B cell (primary cell): Measurements from ENCODE around the gene COPZ1. TPM values are rescaled to one million over a fixed set of nuclear protein-coding genes. Genes with fewer than 3 reads are reported as not detected.

Source experiments
- ATAC-seq: fragments of 200-7000 bp; cut with Tn5 transposase; one replicate; pipeline ENCODE4 v1.10.0; 2021; ENCODE audit warnings: low read depth, mild to moderate bottlenecking, moderate number of reproducible peaks, moderate library complexity
- CTCF ChIA-PET: fragments of 350-600 bp; sonication (Branson Sonifier 250); formaldehyde crosslinking; loops from one replicate; lab custom pipeline; 2021; ENCODE audit warnings: antibody characterized with exemption, inconsistent platforms; lab: Charles Lee
- POLR2A ChIA-PET: fragments of 350-600 bp; sonication (Branson Sonifier 250); formaldehyde crosslinking; loops from one replicate; lab custom pipeline; 2021; ENCODE audit warnings: antibody characterized with exemption; lab: Charles Lee
- DNase-seq: peaks from one replicate; pipeline ENCODE4 v3.0.0; 2013
- H2AFZ ChIP-seq: 2 replicates; pipeline ENCODE4 v1.6.1; 2012; ENCODE audit warnings: mild to moderate bottlenecking, low read depth, low read length; ENCODE audit not compliant: insufficient read depth, poor library complexity, severe bottlenecking
- H3K27ac ChIP-seq, 2 donors: 1 replicate in 1 of 2; 2 replicates in 1 of 2; pipeline ENCODE4 v1.5.1; 2012 to 2013; ENCODE audit warnings: low read length in 2 of 2, mild to moderate bottlenecking in 2 of 2, moderate library complexity in 1 of 2
- H3K27me3 ChIP-seq, 4 experiments: fragments of 200-600 bp in 1 of 4; sonication (generic) in 1 of 4; replicated peaks in 1 of 4; 1 replicate in 2 of 4; 2 replicates in 2 of 4; pipeline versions ENCODE4 v1.6.1 to v1.7.0; 2013 to 2016; ENCODE audit warnings: low read length in 3 of 4, mild to moderate bottlenecking in 2 of 4, mixed read lengths in 1 of 4, moderate library complexity in 1 of 4; ENCODE audit not compliant: insufficient read depth in 4 of 4, control insufficient read depth in 3 of 4; ENCODE audit errors: control extremely low read depth in 1 of 4
- H3K36me3 ChIP-seq, 2 experiments: replicated peaks in 1 of 2; 1 replicate in 1 of 2; 2 replicates in 1 of 2; pipeline versions ENCODE4 v1.6.1 to v1.7.1; 2013; ENCODE audit warnings: low read length in 1 of 2; ENCODE audit not compliant: insufficient read depth in 2 of 2, control insufficient read depth in 1 of 2; ENCODE audit errors: control extremely low read depth in 1 of 2, extremely low read depth in 1 of 2
- H3K4me1 ChIP-seq, 2 donors: fragments of 200-600 bp in 1 of 2; sonication (generic) in 1 of 2; 1 replicate in 1 of 2; 2 replicates in 1 of 2; pipeline versions ENCODE4 v1.5.1 to v1.6.1; 2013 to 2017; ENCODE audit warnings: low read length in 2 of 2; ENCODE audit not compliant: control insufficient read depth in 2 of 2, insufficient read depth in 2 of 2
- H3K4me2 ChIP-seq: replicated peaks from 2 replicates; pipeline ENCODE3; 2012; ENCODE audit warnings: mild to moderate bottlenecking, low read depth, low read length; ENCODE audit not compliant: poor library complexity, severe bottlenecking
- H3K4me3 ChIP-seq, 5 experiments: fragments of 200-600 bp in 1 of 5; sonication (generic) in 1 of 5; 1 replicate in 3 of 5; 2 replicates in 2 of 5; pipeline versions ENCODE4 v1.5.1 to v1.7.0; 2011 to 2016; ENCODE audit warnings: low read length in 4 of 5, mild to moderate bottlenecking in 4 of 5, low read depth in 2 of 5, control low read depth in 1 of 5, moderate library complexity in 1 of 5; ENCODE audit not compliant: insufficient read depth in 1 of 5; ENCODE audit errors: control extremely low read depth in 1 of 5, extremely low read depth in 1 of 5
- H3K79me2 ChIP-seq: fragments of 200-600 bp; sonication (generic); one replicate; pipeline ENCODE4 v1.6.0; 2016; ENCODE audit warnings: low read length; ENCODE audit not compliant: control insufficient read depth, insufficient read depth
- H3K9ac ChIP-seq: fragments of 200-600 bp; sonication (generic); 2 replicates; pipeline ENCODE4 v1.6.1; 2017; ENCODE audit warnings: mild to moderate bottlenecking, low read length, moderate library complexity
- H3K9me3 ChIP-seq, 3 donors: one replicate each; pipeline versions ENCODE4 v1.6.1 to v1.7.1; 2013; ENCODE audit warnings: low read length in 2 of 3; ENCODE audit not compliant: control insufficient read depth in 2 of 3, insufficient read depth in 1 of 3; ENCODE audit errors: control extremely low read depth in 1 of 3
- H4K20me1 ChIP-seq: 2 replicates; pipeline ENCODE4 v1.6.0; 2012; ENCODE audit warnings: mild to moderate bottlenecking, low read length; ENCODE audit not compliant: insufficient read depth, control insufficient read depth, poor library complexity, severe bottlenecking
- H3K27ac Mint-ChIP-seq: one replicate; pipeline ENCODE4 v1.8.0; 2021; ENCODE audit warnings: mixed read lengths
- H3K27me3 Mint-ChIP-seq: one replicate; pipeline ENCODE4 v1.8.0; 2021; ENCODE audit warnings: mixed read lengths
- H3K4me1 Mint-ChIP-seq: one replicate; pipeline ENCODE4 v1.8.0; 2021; ENCODE audit warnings: mixed read lengths
- H3K4me3 Mint-ChIP-seq: one replicate; pipeline ENCODE4 v1.8.0; 2021; ENCODE audit warnings: mixed read lengths
- H3K9me3 Mint-ChIP-seq: one replicate; pipeline ENCODE4 v1.8.0; 2022; ENCODE audit warnings: mixed read lengths; ENCODE audit not compliant: insufficient read depth
- EZH2 ChIP-seq: IDR thresholded peaks from 2 replicates; pipeline ENCODE4 v1.6.1; 2012; ENCODE audit warnings: borderline replicate concordance, low read depth, mild to moderate bottlenecking, moderate library complexity, low read length; ENCODE audit not compliant: insufficient read depth, poor library complexity, severe bottlenecking
- WGBS: methylation state at CpG from one replicate; pipeline ENCODE4 v1.1.5; 2013; ENCODE audit warnings: missing lambda C conversion rate; ENCODE audit not compliant: insufficient coverage; 5-methylcytosine and 5-hydroxymethylcytosine counted together
- intact Hi-C: fragments of 100-400 bp; cut with micrococcal nuclease; formaldehyde crosslinking; loops from one replicate; pipeline ENCODE4 v1.10.0; 2022
- polyA plus RNA-seq: library from polyadenylated mRNA; depleted of rRNA; stranded (reverse); fragments of >200 nt; gene quantifications from 2 replicates; pipeline ENCODE4 v1.2.3, GENCODE V29; 2012
- total RNA-seq, 2 donors: library from RNA; stranded (reverse); fragments of 120-200 nt in 1 of 2; gene quantifications; 1 replicate in 1 of 2; 2 replicates in 1 of 2; pipeline versions ENCODE4 v1.2.3 to v1.2.4, GENCODE V29; 2013 to 2022
- TF ChIP-seq, protein P1 (sequence below): fragments of 200-600 bp; IDR thresholded peaks from one replicate; pipeline ENCODE4 v1.8.0; 2022; ENCODE audit warnings: antibody characterized with exemption, mild to moderate bottlenecking

COPZ1 gene
- total and polyA plus RNA-seq, 2 donors (not counting 1 experiment from before 2014, with no cell fraction given) = 54.9 to 72.1 TPM

DNA sequence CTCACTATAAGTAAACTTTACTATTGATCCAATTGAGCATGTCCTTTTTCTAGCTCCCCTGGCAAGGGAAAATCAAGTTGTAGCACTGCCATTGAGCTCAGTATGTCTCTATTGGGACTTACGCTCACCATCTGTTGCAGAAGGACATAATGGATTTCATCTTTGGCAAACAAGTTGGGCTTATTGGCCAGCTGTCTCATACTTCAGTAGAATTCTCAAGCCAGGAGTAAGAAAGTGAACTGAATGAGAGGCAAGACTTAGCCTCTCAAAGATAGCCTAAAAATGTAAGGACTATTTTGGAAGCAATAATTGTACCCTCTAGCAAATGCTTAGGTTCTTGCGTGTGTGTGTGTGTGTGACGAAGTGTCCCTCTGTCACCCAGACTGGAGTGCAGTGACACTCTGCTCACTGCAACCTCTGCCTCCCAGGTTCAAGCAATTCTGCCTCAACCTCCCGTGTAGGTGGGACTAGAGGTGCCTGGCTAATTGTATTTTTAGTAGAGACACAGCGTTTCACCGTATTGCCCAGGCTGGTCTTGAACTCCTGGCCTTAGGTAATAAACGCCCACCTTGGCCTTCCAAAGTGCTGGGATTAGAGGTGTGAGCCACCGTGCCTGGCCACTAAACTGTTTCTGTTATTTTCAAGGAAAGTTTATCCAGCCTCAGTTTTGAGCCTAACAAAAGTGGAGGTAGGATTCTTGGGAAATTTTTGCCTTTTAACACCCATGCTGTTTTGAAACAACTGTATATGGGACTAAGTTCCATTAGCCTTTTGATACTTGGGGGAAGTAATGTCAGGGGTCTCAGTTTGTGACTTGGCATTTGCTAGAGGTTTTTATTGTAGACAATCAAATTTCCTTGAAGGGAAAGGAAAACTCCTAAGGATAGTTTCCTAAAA lies 37.4 kb upstream of the COPZ1 start:
- no peak overlapping the region for H3K9ac ChIP-seq
- Mint-ChIP-seq H3K27ac (no peak overlapping the region), H3K27me3 (no peaks in the 10 kb centered on the region), H3K4me1 (peaks cover 50% of the 10 kb centered on the region), H3K9me3 (no peaks in the 10 kb centered on the region), H3K4me3 (no peak overlapping the region)
- no peak overlapping the region for H3K4me3 ChIP-seq
- H3K4me2 ChIP-seq = no peak overlapping the region
- intact Hi-C loops = no loop called here
- POLR2A ChIA-PET = interaction anchor here (1.6 kb wide), 1 partner anchor 37 kb away, joined by 5 read pairs; the partner anchor contains the start of gene COPZ1
- WGBS = 81% methylated on average over 5 of the region's 8 CpGs
- no peak overlapping the region for H3K27ac ChIP-seq
- CTCF ChIA-PET = interaction anchor here (1.1 to 2.3 kb wide), 5 partner anchors 13 to 50 kb away, joined by 4 to 12 read pairs (median 7); partner anchors contain the start of genes COPZ1 and NFE2
- ATAC-seq (no peak), DNase-seq (no peak)
- peaks cover 38 to 46% of the 10 kb centered on the region in 2 donors for H3K4me1 ChIP-seq
- H3K79me2 ChIP-seq = peaks cover 10% of the 10 kb centered on the region
- peaks cover under 1 to 60% of the 10 kb centered on the region in 2 experiments for H3K36me3 ChIP-seq
- peaks cover 33% of the 10 kb centered on the region for H4K20me1 ChIP-seq
- TF ChIP-seq EZH2 = no peak
- TF ChIP-seq, protein P1, sequence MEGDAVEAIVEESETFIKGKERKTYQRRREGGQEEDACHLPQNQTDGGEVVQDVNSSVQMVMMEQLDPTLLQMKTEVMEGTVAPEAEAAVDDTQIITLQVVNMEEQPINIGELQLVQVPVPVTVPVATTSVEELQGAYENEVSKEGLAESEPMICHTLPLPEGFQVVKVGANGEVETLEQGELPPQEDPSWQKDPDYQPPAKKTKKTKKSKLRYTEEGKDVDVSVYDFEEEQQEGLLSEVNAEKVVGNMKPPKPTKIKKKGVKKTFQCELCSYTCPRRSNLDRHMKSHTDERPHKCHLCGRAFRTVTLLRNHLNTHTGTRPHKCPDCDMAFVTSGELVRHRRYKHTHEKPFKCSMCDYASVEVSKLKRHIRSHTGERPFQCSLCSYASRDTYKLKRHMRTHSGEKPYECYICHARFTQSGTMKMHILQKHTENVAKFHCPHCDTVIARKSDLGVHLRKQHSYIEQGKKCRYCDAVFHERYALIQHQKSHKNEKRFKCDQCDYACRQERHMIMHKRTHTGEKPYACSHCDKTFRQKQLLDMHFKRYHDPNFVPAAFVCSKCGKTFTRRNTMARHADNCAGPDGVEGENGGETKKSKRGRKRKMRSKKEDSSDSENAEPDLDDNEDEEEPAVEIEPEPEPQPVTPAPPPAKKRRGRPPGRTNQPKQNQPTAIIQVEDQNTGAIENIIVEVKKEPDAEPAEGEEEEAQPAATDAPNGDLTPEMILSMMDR = no peak
- H3K9me3 ChIP-seq = no peaks in the 10 kb centered on the region
- H3K27me3 ChIP-seq = no peaks in the 10 kb centered on the region
- H2AFZ ChIP-seq = no peak overlapping the region
